ENCODE data around the gene KCNA3. TPM values are rescaled to one million over a fixed set of nuclear protein-coding genes. Genes with fewer than 3 reads are reported as not detected.

Gene KCNA3
- total and polyA plus RNA-seq, 2 of the 4 experiments (the other 2 are of a cell fraction) = under 0.01 to 0.09 TPM

DNA sequence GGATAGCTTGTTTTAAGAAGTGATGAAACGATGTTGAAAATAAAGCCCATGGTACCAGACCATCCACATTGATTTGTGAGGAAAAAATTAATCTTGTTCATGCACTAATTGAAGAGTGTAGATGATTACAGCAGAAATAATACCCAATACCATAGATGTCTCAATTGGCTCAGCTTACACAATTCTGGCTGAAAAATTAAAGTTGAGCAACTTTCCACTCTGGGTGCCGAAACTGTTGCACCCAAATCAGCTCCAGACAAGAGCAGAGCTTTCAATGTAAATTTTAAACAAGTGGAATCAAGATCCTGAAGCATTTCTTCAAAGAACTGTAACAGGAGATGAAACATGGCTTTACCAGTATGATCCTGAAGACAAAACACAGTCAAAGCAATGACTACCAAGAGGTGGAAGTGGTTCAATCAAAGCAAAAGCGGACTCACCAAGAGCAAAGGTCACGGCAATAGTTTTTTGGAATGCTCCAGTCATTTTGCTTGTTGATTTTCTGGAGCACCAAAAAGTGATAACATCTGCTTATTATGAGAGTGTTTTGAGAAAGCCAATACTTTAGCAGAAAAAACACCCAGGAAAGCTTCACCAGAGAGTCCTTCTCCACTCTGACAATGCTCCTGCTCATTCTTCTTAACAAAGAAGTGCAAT, 16.1 kb upstream of the KCNA3 start:
- Histone ChIP-seq H3K79me1 (ENCODE audit: low read depth in 1 of 2, low read length in 2 of 2) (no peaks in the 10 kb centered on the region), H4K8ac (ENCODE audit: low read depth in 2 of 2, low read length in 2 of 2) (no peak overlapping the region), H3K4me3 (ENCODE audit: insufficient read depth, low read depth, low read length) (no peak overlapping the region), H3K27ac (ENCODE audit: insufficient read depth, low read length) (no peak overlapping the region), H3K23ac (ENCODE audit: low read depth, low read length) (no peak overlapping the region), H4K91ac (ENCODE audit: insufficient read depth, low read depth, low read length) (no peak overlapping the region), H3K14ac (replicated peaks; ENCODE audit: low read depth, low read length) (no peak overlapping the region), H3K56ac (ENCODE audit: extremely low read depth, insufficient read depth, low read length) (no peak overlapping the region), H2BK5ac (ENCODE audit: low read depth, low read length, poor library complexity, severe bottlenecking) (no peak overlapping the region), H2BK120ac (ENCODE audit: low read depth, low read length) (no peak overlapping the region), H3K36me3 (ENCODE audit: control insufficient read depth, insufficient read depth, low read length) (no peaks in the 10 kb centered on the region), H2AK9ac (replicated peaks; ENCODE audit: low read depth, low read length, poor library complexity) (no peak overlapping the region), H2AK5ac (ENCODE audit: low read depth, low read length) (no peak overlapping the region), H4K20me1 (ENCODE audit: insufficient read depth, low read length) (no peaks in the 10 kb centered on the region), H2AFZ (replicated peaks; ENCODE audit: low read length, poor library complexity) (no peak overlapping the region), H4K5ac (ENCODE audit: low read depth, low read length) (no peak overlapping the region), H3K4me1 (ENCODE audit: control insufficient read depth, insufficient read depth, low read length) (peaks cover 6% of the 10 kb centered on the region; the same call in 1 of the 2 replicates), H3K9me1 (ENCODE audit: insufficient read depth, low read length) (no peaks in the 10 kb centered on the region), H3K9me3 (ENCODE audit: control insufficient read depth, insufficient read depth, low read length) (no peaks in the 10 kb centered on the region), H3K4me2 (ENCODE audit: low read depth, low read length) (no peak overlapping the region), H3K27me3 (ENCODE audit: control insufficient read depth, insufficient read depth, low read length) (no peaks in the 10 kb centered on the region; the same call in 1 of the 2 replicates), H2BK20ac (ENCODE audit: low read depth, low read length) (no peak overlapping the region), H2BK15ac (ENCODE audit: low read depth, low read length) (no peak overlapping the region), H3K4ac (ENCODE audit: low read depth, low read length) (no peak overlapping the region), H3K9ac (ENCODE audit: low read depth, low read length) (no peak overlapping the region), H3K18ac (ENCODE audit: low read depth, low read length) (no peak overlapping the region)
- WGBS, 2 experiments (ENCODE audit: extremely low coverage in 2 of 2, insufficient read length in 1 of 2) = no CpG with 5 or more reads among the region's 4 CpGs
- ATAC-seq (ENCODE audit: low read depth) = no peak
- BruUV-seq (replicated peaks) = no TSS peak
- intact Hi-C loops (cut with micrococcal nuclease) (no loop called here), in situ Hi-C loops (cut with MboI; ENCODE audit: low sequenced_read_pairs) (no loop called here), dilution Hi-C loops (cut with HindIII; ENCODE audit: low sequenced_read_pairs, unreplicated experiment) (no loop called here)
- no peak for DNase-seq
- no peak for TF ChIP-seq NFE2L2 (IDR thresholded peaks at IDR 0.05; ENCODE audit: low read depth, low read length)
- TF ChIP-seq MXI1 (IDR thresholded peaks at IDR 0.05; ENCODE audit: borderline replicate concordance, low read depth, low read length) = no peak
- TF ChIP-seq MAFK (IDR thresholded peaks at IDR 0.05; ENCODE audit: low read depth, low read length) = no peak
- no peak for TF ChIP-seq RCOR1 (IDR thresholded peaks at IDR 0.05; ENCODE audit: insufficient replicate concordance, low read length)
- no peak for TF ChIP-seq POLR2A (IDR thresholded peaks at IDR 0.05; ENCODE audit: low read depth, low read length)
- no peak for TF ChIP-seq SMC3 (IDR thresholded peaks at IDR 0.05; ENCODE audit: low read depth, low read length)
- no peak for TF ChIP-seq FOS (IDR thresholded peaks at IDR 0.05; ENCODE audit: low read depth, low read length)
- no peak for TF ChIP-seq MAZ (IDR thresholded peaks at IDR 0.05; ENCODE audit: borderline replicate concordance, low read depth, low read length)
- no peak for TF ChIP-seq RAD21 (IDR thresholded peaks at IDR 0.05; ENCODE audit: low read length)
- no peak for TF ChIP-seq BHLHE40 (IDR thresholded peaks at IDR 0.05; ENCODE audit: low read depth, low read length)
- TF ChIP-seq, protein P1, sequence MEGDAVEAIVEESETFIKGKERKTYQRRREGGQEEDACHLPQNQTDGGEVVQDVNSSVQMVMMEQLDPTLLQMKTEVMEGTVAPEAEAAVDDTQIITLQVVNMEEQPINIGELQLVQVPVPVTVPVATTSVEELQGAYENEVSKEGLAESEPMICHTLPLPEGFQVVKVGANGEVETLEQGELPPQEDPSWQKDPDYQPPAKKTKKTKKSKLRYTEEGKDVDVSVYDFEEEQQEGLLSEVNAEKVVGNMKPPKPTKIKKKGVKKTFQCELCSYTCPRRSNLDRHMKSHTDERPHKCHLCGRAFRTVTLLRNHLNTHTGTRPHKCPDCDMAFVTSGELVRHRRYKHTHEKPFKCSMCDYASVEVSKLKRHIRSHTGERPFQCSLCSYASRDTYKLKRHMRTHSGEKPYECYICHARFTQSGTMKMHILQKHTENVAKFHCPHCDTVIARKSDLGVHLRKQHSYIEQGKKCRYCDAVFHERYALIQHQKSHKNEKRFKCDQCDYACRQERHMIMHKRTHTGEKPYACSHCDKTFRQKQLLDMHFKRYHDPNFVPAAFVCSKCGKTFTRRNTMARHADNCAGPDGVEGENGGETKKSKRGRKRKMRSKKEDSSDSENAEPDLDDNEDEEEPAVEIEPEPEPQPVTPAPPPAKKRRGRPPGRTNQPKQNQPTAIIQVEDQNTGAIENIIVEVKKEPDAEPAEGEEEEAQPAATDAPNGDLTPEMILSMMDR (conservative IDR thresholded peaks at IDR 0.05; ENCODE audit: low read depth, low read length) = no peak
- TF ChIP-seq CEBPB (IDR thresholded peaks at IDR 0.05; ENCODE audit: low read depth, low read length) = no peak
- TF ChIP-seq, protein P2, sequence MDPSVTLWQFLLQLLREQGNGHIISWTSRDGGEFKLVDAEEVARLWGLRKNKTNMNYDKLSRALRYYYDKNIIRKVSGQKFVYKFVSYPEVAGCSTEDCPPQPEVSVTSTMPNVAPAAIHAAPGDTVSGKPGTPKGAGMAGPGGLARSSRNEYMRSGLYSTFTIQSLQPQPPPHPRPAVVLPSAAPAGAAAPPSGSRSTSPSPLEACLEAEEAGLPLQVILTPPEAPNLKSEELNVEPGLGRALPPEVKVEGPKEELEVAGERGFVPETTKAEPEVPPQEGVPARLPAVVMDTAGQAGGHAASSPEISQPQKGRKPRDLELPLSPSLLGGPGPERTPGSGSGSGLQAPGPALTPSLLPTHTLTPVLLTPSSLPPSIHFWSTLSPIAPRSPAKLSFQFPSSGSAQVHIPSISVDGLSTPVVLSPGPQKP (IDR thresholded peaks at IDR 0.05; ENCODE audit: borderline replicate concordance, low read depth, low read length) = no peak
- TF ChIP-seq RFX5 (IDR thresholded peaks at IDR 0.05; ENCODE audit: low read depth, low read length) = no peak
- TF ChIP-seq CHD1 (IDR thresholded peaks at IDR 0.05; ENCODE audit: low read depth, low read length) = no peak
- TF ChIP-seq, protein P3, sequence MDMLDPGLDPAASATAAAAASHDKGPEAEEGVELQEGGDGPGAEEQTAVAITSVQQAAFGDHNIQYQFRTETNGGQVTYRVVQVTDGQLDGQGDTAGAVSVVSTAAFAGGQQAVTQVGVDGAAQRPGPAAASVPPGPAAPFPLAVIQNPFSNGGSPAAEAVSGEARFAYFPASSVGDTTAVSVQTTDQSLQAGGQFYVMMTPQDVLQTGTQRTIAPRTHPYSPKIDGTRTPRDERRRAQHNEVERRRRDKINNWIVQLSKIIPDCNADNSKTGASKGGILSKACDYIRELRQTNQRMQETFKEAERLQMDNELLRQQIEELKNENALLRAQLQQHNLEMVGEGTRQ (IDR thresholded peaks at IDR 0.05; ENCODE audit: low read depth, low read length) = no peak
- ChIA-PET POLR2A (ENCODE audit: unreplicated experiment) (no interaction called here), CTCF (no interaction called here)
